Natural killer cell (primary cell): ENCODE data around the gene IGSF3. TPM values are rescaled to one million over a fixed set of nuclear protein-coding genes. Genes with fewer than 3 reads are reported as not detected.

Experiments used
- ATAC-seq, 3 donors: fragments of 150-1000 bp in 2 of 3; fragments of 200-7000 bp in 1 of 3; cut with Tn5 transposase; 1 replicate in 1 of 3; 2 replicates in 2 of 3; pipeline ENCODE4 v1.10.0; 2021; ENCODE audit warnings: mild to moderate bottlenecking in 2 of 3, moderate library complexity in 2 of 3
- DNase-seq, 2 donors: peaks; one replicate each; pipeline versions ENCODE4 v3.0.0 to v3.0.0-alpha.2; 2013 to 2021; ENCODE audit warnings: mixed read lengths in 1 of 2
- H3K27ac ChIP-seq: one replicate; pipeline ENCODE4 v1.5.1; 2013; ENCODE audit warnings: mild to moderate bottlenecking, low read length
- H3K27me3 ChIP-seq: one replicate; pipeline ENCODE4 v1.6.1; 2013; ENCODE audit warnings: low read length; ENCODE audit not compliant: control insufficient read depth, insufficient read depth
- H3K36me3 ChIP-seq: one replicate; pipeline ENCODE4 v1.6.1; 2013; ENCODE audit warnings: low read length; ENCODE audit not compliant: control insufficient read depth, insufficient read depth
- H3K4me1 ChIP-seq: one replicate; pipeline ENCODE4 v1.6.1; 2013; ENCODE audit warnings: low read length; ENCODE audit not compliant: control insufficient read depth, insufficient read depth
- H3K4me3 ChIP-seq: one replicate; pipeline ENCODE4 v1.5.1; 2013; ENCODE audit warnings: low read length
- H3K9me3 ChIP-seq: one replicate; pipeline ENCODE4 v1.6.1; 2013; ENCODE audit warnings: low read length; ENCODE audit not compliant: control insufficient read depth, insufficient read depth
- H3K27ac Mint-ChIP-seq, 2 donors: one replicate each; pipeline ENCODE4 v1.8.0; 2022; ENCODE audit warnings: mild to moderate bottlenecking in 2 of 2, mixed read lengths in 2 of 2, moderate library complexity in 1 of 2
- H3K27me3 Mint-ChIP-seq, 2 donors: one replicate each; pipeline ENCODE4 v1.8.0; 2022; ENCODE audit warnings: low read depth in 2 of 2, mixed read lengths in 2 of 2
- H3K36me3 Mint-ChIP-seq: one replicate; pipeline ENCODE4 v1.8.0; 2022; ENCODE audit warnings: mixed read lengths
- H3K4me1 Mint-ChIP-seq, 2 donors: one replicate each; pipeline ENCODE4 v1.8.0; 2022; ENCODE audit warnings: mixed read lengths in 2 of 2
- H3K4me3 Mint-ChIP-seq: one replicate; pipeline ENCODE4 v1.8.0; 2022; ENCODE audit warnings: mild to moderate bottlenecking, moderate library complexity, mixed read lengths
- H3K9me3 Mint-ChIP-seq, 2 donors: one replicate each; pipeline ENCODE4 v1.8.0; 2022; ENCODE audit warnings: mixed read lengths in 2 of 2
- WGBS: methylation state at CpG from one replicate; pipeline ENCODE4 v1.1.7; 2013; ENCODE audit warnings: missing lambda C conversion rate; ENCODE audit not compliant: insufficient coverage; 5-methylcytosine and 5-hydroxymethylcytosine counted together
- intact Hi-C: fragments of 100-400 bp; cut with micrococcal nuclease; formaldehyde crosslinking; loops from one replicate; pipeline ENCODE4 v1.14.2; 2022
- total RNA-seq, 4 donors: library from RNA; stranded (reverse); fragments of 120-200 nt in 1 of 4; gene quantifications; one replicate each; pipeline versions ENCODE4 v1.2.3 to v1.2.4, GENCODE V29; 2013 to 2022
- TF ChIP-seq, protein P1 (sequence below): fragments of 200-600 bp; IDR thresholded peaks from one replicate; pipeline ENCODE4 v1.8.0; 2022; ENCODE audit warnings: antibody characterized with exemption

Gene IGSF3
- total RNA-seq, 3 donors from 2014 or later (not counting 1 experiment from before 2014, with no cell fraction given), result 0.05 to 0.14 TPM; not detected in 1

DNA sequence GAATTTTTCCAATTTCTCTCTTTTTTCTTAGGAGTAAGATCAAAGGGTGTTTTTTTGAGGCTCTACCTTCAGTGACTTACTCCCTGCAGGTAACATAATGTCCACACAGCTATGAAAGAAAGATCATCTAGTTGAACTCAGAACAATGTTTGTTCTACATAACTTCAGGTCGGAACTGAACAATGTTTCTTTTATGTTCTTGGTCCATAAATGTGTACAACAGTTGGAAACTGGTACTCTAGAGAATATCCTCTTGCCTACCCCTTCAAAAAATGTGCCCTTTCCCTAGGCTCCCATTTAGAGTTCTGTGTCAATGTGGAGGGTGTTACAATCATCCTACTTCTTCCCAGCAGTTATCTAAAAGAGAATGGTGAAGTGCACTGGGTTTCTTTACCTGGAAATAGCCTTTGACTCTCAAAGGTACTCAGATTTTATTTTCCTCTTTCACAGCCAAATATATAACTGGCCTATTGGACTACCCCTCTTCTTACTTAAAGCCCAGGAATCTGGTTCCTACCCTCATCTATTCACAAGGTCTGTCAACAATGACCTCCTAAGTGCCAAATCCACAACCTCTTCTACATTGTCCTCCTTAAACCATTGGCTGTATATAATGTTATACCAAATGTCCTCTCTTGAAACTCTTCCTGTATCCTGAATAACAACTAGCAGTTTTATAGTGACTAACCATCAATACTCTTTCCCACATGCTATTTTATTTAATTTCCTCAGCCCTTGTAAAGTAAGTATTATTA is 139.0 kb downstream of the IGSF3 start:
- peaks cover 32% of the 10 kb centered on the region for H3K36me3 Mint-ChIP-seq
- Histone ChIP-seq H3K4me1 (no peaks in the 10 kb centered on the region), H3K27me3 (no peaks in the 10 kb centered on the region), H3K27ac (no peak overlapping the region), H3K9me3 (no peaks in the 10 kb centered on the region), H3K4me3 (no peak overlapping the region), H3K36me3 (peaks cover 22% of the 10 kb centered on the region)
- WGBS, result 100% methylated on average over 1 of the region's 1 CpG
- H3K4me3 Mint-ChIP-seq, result no peak overlapping the region
- peaks cover 0 to 25% of the 10 kb centered on the region in 2 donors for H3K4me1 Mint-ChIP-seq
- no peaks in the 10 kb centered on the region for H3K27me3 Mint-ChIP-seq
- intact Hi-C loops, result no loop called here
- no peak for ATAC-seq
- H3K9me3 Mint-ChIP-seq, result no peaks in the 10 kb centered on the region
- H3K27ac Mint-ChIP-seq, result no peak overlapping the region
- no peak for DNase-seq
- TF ChIP-seq, protein P1, sequence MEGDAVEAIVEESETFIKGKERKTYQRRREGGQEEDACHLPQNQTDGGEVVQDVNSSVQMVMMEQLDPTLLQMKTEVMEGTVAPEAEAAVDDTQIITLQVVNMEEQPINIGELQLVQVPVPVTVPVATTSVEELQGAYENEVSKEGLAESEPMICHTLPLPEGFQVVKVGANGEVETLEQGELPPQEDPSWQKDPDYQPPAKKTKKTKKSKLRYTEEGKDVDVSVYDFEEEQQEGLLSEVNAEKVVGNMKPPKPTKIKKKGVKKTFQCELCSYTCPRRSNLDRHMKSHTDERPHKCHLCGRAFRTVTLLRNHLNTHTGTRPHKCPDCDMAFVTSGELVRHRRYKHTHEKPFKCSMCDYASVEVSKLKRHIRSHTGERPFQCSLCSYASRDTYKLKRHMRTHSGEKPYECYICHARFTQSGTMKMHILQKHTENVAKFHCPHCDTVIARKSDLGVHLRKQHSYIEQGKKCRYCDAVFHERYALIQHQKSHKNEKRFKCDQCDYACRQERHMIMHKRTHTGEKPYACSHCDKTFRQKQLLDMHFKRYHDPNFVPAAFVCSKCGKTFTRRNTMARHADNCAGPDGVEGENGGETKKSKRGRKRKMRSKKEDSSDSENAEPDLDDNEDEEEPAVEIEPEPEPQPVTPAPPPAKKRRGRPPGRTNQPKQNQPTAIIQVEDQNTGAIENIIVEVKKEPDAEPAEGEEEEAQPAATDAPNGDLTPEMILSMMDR, result no peak

DNA sequence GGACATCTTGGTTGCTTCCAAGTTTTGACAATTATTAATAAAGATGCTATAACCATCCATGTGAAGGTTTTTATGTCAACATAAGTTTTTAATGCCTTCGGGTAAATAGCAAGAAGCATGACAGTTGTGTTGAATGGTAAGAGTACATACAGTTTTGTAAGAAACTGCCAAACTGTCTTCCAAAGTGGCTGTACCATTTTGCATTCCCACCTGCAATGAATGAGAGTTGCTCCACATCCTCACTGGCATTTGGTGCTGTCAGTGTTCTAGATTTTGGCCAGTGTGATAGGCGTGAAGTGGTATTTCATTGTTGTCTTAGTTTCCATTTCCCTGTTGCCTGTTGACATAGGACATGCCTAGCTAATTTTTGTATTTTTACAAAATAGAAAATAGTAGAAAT is 142.1 kb downstream of the IGSF3 start:
- Histone ChIP-seq H3K36me3 (peaks cover 13% of the 10 kb centered on the region), H3K27me3 (no peaks in the 10 kb centered on the region), H3K27ac (no peak overlapping the region), H3K4me1 (no peaks in the 10 kb centered on the region), H3K9me3 (no peaks in the 10 kb centered on the region), H3K4me3 (no peak overlapping the region)
- TF ChIP-seq, protein P1, result no peak
- no peaks in the 10 kb centered on the region for H3K27me3 Mint-ChIP-seq
- peaks cover 25% of the 10 kb centered on the region for H3K36me3 Mint-ChIP-seq
- H3K27ac Mint-ChIP-seq, result no peak overlapping the region
- H3K4me3 Mint-ChIP-seq, result no peak overlapping the region
- DNase-seq, result no peak
- ATAC-seq, result no peak
- H3K4me1 Mint-ChIP-seq, result peaks cover 0 to 17% of the 10 kb centered on the region in 2 donors
- H3K9me3 Mint-ChIP-seq, result no peaks in the 10 kb centered on the region
- intact Hi-C loops, result no loop called here
- 90% methylated on average over 2 of the region's 2 CpGs for WGBS

Other genes with a start within 250 kb of the IGSF3 start
- gene CD58, start 96.7 kb downstream of the IGSF3 start, total RNA-seq, result 10 to 100 TPM; 27.4 to 34.0 (median 28.6) TPM
- gene CD2, start 86.7 kb upstream of the IGSF3 start, total RNA-seq, result 10 to 100 TPM; 30.4 to 93.4 (median 60.8) TPM
- 1 to 10 TPM in 1 of 3 donors, under 1 TPM in 2; 0.71 to 1.4 (median 0.79) TPM for gene PTGFRN, start 242.2 kb upstream of the IGSF3 start, total RNA-seq